ENCODE results near the gene DGKD.
"Not testable (repeated sequence)": the region's sequence is repeated elsewhere in the genome, so short reads cannot be mapped to it uniquely, and the experiment has no call there.

Gene DGKD

GRCh38 chr2:233369897-233370685 is 15.8 kb downstream of the DGKD start:
- intact Hi-C loops (cut with DNase I; ENCODE audit: low total_unique reads) = no loop called here

GRCh38 chr2:233371641-233372040 is 17.3 kb downstream of the DGKD start:
- peaks cover 0 to 19% (median 6%) of the 10 kb centered on the region in 4 donors for H3K4me1 ChIP-seq
- no peak overlapping the region for H3K4me3 ChIP-seq
- no peak for TF ChIP-seq CTCF (IDR thresholded peaks at IDR 0.05)
- H3K27me3 ChIP-seq = no peaks in the 10 kb centered on the region
- H3K27ac ChIP-seq = no peak overlapping the region
- intact Hi-C loops (cut with DNase I; ENCODE audit: low total_unique reads) = no loop called here
- no peaks in the 10 kb centered on the region for H3K9me3 ChIP-seq
- DNase-seq = no peak
- peaks cover 0 to 11% (median 8%) of the 10 kb centered on the region in 3 donors for H3K36me3 ChIP-seq

More at GRCh38 chr2:233369897-233370685, 15.8 kb downstream of the DGKD start:
- H3K9me3 ChIP-seq = no peaks in the 10 kb centered on the region
- H3K27ac ChIP-seq = no peak overlapping the region
- peaks cover 0 to 19% (median 6%) of the 10 kb centered on the region in 4 donors for H3K4me1 ChIP-seq
- DNase-seq = no peak
- TF ChIP-seq CTCF (IDR thresholded peaks at IDR 0.05) = no peak
- H3K27me3 ChIP-seq = no peaks in the 10 kb centered on the region
- H3K4me3 ChIP-seq = no peak overlapping the region
- H3K36me3 ChIP-seq = peaks cover 0 to 8% (median 6%) of the 10 kb centered on the region in 3 donors

GRCh38 chr2:233372855-233373254 is 18.6 kb downstream of the DGKD start:
- Histone ChIP-seq H3K36me3 (peaks cover 0 to 14% (median 8%) of the 10 kb centered on the region in 3 donors), H3K9me3 (no peaks in the 10 kb centered on the region), H3K27me3 (no peaks in the 10 kb centered on the region), H3K27ac (no peak overlapping the region), H3K4me3 (no peak overlapping the region), H3K4me1 (peaks cover 0 to 19% (median 6%) of the 10 kb centered on the region in 4 donors)
- intact Hi-C loops (cut with DNase I; ENCODE audit: low total_unique reads) = no loop called here
- DNase-seq = no peak
- TF ChIP-seq CTCF (IDR thresholded peaks at IDR 0.05) = no peak

- Histone ChIP-seq H3K27me3 (no peaks in the 10 kb centered on the region), H3K4me1 (peaks cover 0 to 19% (median 6%) of the 10 kb centered on the region in 4 donors), H3K36me3 (peaks cover 0 to 14% (median 8%) of the 10 kb centered on the region in 3 donors), H3K9me3 (no peaks in the 10 kb centered on the region), H3K27ac (no peak overlapping the region), H3K4me3 (no peak overlapping the region)
- no peak for DNase-seq
- TF ChIP-seq CTCF (IDR thresholded peaks at IDR 0.05) = no peak
- intact Hi-C loops (cut with DNase I; ENCODE audit: low total_unique reads) = no loop called here
These were observed 19.0 kb downstream of the DGKD start for GRCh38 chr2:233373316-233373715.

- intact Hi-C loops (cut with DNase I; ENCODE audit: low total_unique reads); H3K9me3 ChIP-seq; H3K4me3 ChIP-seq; H3K4me1 ChIP-seq; DNase-seq; H3K27me3 ChIP-seq; H3K27ac ChIP-seq: not testable (repeated sequence)
- peaks cover 0 to 14% (median 8%) of the 10 kb centered on the region in 3 donors for H3K36me3 ChIP-seq
These were observed 20.5 kb downstream of the DGKD start for GRCh38 chr2:233374776-233375175.

GRCh38 chr2:233375490-233376314 is 21.4 kb downstream of the DGKD start:
- no peaks in the 10 kb centered on the region for H3K27me3 ChIP-seq
- DNase-seq = no peak
- no peaks in the 10 kb centered on the region for H3K9me3 ChIP-seq
- H3K4me1 ChIP-seq = no peaks in the 10 kb centered on the region
- H3K27ac ChIP-seq = no peak overlapping the region
- intact Hi-C loops (cut with DNase I; ENCODE audit: low total_unique reads) = no loop called here
- no peak for TF ChIP-seq CTCF (IDR thresholded peaks at IDR 0.05)
- no peak overlapping the region for H3K4me3 ChIP-seq
- H3K36me3 ChIP-seq = peaks cover 0 to 14% (median 8%) of the 10 kb centered on the region in 3 donors
